Measurements from ENCODE around the gene AQP12A. TPM values are rescaled to one million over a fixed set of nuclear protein-coding genes. Genes with fewer than 3 reads are reported as not detected.

AQP12A gene
- total RNA-seq, 1 donor = not detected

DNA sequence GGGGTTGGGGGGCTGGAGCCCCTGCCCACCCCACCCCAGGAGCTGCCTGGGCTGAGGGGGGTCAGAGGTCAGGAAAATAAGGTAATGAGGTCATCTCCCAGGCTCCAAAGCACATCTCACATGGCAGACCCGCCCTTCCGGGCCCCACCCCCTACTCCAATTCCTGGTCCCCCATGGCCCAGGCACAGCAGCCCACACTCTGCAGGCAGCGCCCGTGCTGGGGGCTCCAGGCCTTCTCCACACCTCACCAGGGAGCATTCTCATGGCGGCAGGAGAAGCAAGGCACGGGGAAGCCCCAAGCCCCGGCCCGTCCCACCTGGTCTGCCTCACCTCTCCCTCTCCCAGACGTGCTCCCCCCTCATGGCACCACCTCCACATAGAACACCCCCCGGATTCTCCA, 43.8 kb downstream of the AQP12A start:
- TF ChIP-seq, protein P1, sequence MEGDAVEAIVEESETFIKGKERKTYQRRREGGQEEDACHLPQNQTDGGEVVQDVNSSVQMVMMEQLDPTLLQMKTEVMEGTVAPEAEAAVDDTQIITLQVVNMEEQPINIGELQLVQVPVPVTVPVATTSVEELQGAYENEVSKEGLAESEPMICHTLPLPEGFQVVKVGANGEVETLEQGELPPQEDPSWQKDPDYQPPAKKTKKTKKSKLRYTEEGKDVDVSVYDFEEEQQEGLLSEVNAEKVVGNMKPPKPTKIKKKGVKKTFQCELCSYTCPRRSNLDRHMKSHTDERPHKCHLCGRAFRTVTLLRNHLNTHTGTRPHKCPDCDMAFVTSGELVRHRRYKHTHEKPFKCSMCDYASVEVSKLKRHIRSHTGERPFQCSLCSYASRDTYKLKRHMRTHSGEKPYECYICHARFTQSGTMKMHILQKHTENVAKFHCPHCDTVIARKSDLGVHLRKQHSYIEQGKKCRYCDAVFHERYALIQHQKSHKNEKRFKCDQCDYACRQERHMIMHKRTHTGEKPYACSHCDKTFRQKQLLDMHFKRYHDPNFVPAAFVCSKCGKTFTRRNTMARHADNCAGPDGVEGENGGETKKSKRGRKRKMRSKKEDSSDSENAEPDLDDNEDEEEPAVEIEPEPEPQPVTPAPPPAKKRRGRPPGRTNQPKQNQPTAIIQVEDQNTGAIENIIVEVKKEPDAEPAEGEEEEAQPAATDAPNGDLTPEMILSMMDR (IDR thresholded peaks at IDR 0.05; ENCODE audit: insufficient read depth, low read length) = no peak
- no peak overlapping the region for H3K4me3 ChIP-seq (ENCODE audit: low read depth, low read length)
- DNase-seq (ENCODE audit: low read depth) = no peak

DNA sequence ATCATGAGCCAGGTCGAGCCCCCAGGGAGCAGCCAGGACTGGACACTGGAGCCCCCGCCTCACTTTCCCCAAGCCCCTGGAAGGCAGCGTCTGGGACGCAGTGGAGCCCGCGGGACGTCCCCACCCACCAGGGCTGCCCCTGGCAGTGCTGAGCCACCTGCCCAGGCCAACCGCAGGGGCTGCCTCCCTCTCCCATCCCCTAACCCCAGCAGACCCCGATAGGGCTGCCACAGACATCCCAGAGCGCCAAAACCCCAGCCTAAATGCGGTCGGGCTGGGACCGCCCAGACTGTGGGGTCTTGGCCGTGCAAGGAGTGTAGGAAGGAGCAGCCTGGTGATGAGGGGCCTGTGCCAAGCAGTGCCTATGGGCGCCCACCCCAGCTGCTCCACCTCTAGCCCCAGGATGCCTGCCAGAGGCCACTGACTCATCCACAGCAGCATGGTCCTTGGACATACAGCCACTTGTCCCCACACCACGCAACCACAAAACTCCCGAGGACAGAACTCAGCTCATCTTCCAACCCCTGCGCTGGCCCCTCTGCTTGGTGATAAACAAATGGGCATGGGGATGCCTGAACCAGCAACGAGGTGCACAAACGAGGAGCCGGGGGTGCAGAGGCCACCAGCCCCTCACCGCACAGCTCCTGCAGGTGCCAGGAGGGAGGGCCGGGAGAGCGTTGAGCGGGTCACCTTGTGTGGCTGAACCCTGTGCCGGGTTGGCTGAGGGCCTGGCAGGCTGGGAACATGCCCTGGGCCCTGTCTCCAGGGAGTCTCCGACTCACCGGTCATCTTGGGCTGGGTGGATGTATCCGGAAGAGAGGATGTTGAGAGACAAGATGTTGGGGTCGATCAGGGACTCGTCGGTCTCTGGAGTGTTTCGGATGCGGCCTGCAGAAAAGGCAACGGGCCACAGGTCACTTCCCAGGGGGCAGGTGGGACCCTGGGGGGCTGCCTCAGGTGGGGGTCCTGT, 44.9 kb downstream of the AQP12A start:
- DNase-seq (ENCODE audit: low read depth) = no peak
- TF ChIP-seq, protein P1 (IDR thresholded peaks at IDR 0.05; ENCODE audit: insufficient read depth, low read length) = no peak
- H3K4me3 ChIP-seq (ENCODE audit: low read depth, low read length) = no peak overlapping the region

DNA sequence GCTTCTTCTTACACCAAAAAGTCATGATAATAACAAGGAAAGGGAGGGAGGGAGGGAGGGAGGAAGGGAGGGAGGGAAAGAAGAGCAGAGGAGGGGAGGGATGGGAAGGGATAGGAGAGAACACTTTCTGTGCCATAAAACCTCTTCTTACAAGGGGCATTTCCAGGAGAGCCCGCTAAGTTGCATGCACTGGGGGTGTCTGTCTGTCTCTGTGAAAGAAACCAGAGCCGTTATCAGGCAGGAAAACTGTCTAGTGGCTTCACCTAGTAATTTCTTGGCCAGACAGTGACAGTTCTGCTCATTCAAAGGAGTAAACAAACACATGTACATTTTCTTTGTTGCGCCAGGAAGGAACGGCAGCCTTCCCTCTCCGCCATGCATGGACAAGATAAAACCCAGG, 45.8 kb downstream of the AQP12A start:
- DNase-seq (ENCODE audit: low read depth) = no peak
- no peak overlapping the region for H3K4me3 ChIP-seq (ENCODE audit: low read depth, low read length)
- TF ChIP-seq, protein P1 (IDR thresholded peaks at IDR 0.05; ENCODE audit: insufficient read depth, low read length) = no peak

DNA sequence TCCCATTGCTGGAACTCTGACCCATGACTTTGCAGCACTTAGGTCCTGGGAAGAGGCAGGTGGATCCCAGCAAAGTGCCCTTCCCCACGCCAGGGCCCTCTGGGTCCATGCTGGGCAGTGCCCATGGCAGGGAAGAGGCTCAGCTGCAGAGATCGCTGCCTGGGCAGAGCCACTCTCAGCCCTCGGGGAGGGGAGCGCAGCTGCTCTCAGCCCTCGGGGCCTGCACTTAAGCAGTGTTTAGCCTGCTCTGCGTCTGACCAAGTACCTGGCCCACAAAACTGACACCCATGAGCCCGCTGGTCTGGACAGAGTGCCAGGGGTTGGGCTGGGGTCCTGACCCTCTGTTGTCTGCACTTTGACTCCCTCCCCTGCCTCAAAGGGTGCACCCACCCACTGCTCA, 46.3 kb downstream of the AQP12A start:
- no peak overlapping the region for H3K4me3 ChIP-seq (ENCODE audit: low read depth, low read length)
- no peak for DNase-seq (ENCODE audit: low read depth)
- TF ChIP-seq, protein P1 (IDR thresholded peaks at IDR 0.05; ENCODE audit: insufficient read depth, low read length) = no peak

DNA sequence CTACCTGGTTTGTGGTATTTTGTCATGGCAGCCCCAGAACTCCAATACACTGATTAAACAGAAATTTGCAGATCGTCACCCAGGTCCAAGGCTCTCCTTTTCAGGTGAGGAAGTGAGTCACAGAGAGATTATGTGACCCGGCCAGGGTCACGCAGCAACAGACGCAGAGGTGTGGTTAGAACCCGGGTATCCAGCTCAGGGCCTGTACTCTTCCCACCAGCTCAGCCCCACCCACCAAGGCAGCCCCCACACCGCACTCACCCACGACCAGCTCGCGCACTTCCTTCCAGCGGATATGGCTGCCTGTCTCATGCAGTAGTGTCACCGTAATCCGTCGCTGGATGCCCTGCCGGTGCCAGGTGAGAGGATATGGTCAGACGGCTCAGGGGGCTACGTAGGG, 48.1 kb downstream of the AQP12A start:
- no peak overlapping the region for H3K4me3 ChIP-seq (ENCODE audit: low read depth, low read length)
- no peak for DNase-seq (ENCODE audit: low read depth)
- TF ChIP-seq, protein P1 (IDR thresholded peaks at IDR 0.05; ENCODE audit: insufficient read depth, low read length) = no peak

DNA sequence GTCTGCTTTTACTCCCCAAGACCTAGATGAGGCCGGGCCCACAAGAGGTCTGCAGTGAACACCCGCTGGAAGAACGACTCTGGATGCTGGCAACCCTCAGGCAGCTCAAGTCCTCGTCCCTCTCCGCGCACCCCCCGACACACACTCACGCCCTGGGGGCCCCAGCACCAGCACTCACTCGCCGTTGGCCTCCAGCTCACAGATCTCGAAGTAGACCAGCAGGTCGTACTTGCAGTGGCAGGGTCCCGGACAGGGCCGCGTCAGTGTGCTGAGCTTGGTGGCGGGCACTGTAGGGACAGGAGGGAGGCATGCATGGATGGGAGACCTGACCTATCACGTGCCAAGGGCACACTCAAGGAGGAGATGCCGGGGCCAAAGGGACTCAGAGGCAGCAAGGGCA, 49.4 kb downstream of the AQP12A start:
- no peak for DNase-seq (ENCODE audit: low read depth)
- TF ChIP-seq, protein P1 (IDR thresholded peaks at IDR 0.05; ENCODE audit: insufficient read depth, low read length) = no peak
- no peak overlapping the region for H3K4me3 ChIP-seq (ENCODE audit: low read depth, low read length)

All from fibroblast of the aortic adventitia (primary cell).